Ishikawa (cell line): ENCODE measurements around the gene POC1B.

Source experiments
- CREB1 ChIP-seq: IDR thresholded peaks from 2 replicates; pipeline ENCODE4 v1.6.1; 2012; ENCODE audit warnings: low read depth
- EGR1 ChIP-seq: IDR thresholded peaks from 2 replicates; pipeline ENCODE4 v1.6.1; 2012
- EP300 ChIP-seq: IDR thresholded peaks from 2 replicates; pipeline ENCODE4 v1.6.1; 2012; ENCODE audit warnings: borderline replicate concordance
- TAF1 ChIP-seq: IDR thresholded peaks from 2 replicates; pipeline ENCODE4 v1.6.1; 2012; ENCODE audit warnings: low read depth, mild to moderate bottlenecking
- TCF12 ChIP-seq: IDR thresholded peaks from 2 replicates; pipeline ENCODE4 v1.6.1; 2012; ENCODE audit warnings: low read depth
- TEAD4 ChIP-seq: IDR thresholded peaks from 2 replicates; pipeline ENCODE4 v1.6.1; 2012
- YY1 ChIP-seq: IDR thresholded peaks from 2 replicates; pipeline ENCODE4 v1.6.1; 2012; ENCODE audit warnings: low read depth
- ZBTB7A ChIP-seq: IDR thresholded peaks from 2 replicates; pipeline ENCODE4 v1.6.1; 2012; ENCODE audit warnings: low read depth
- TF ChIP-seq, protein P1 (sequence below): IDR thresholded peaks from 2 replicates; pipeline ENCODE4 v1.6.1; 2012; ENCODE audit warnings: low read depth, mild to moderate bottlenecking
- TF ChIP-seq, protein P2 (sequence below): IDR thresholded peaks from 2 replicates; pipeline ENCODE4 v1.6.1; 2012
- TF ChIP-seq, protein P3 (sequence below): IDR thresholded peaks from 2 replicates; pipeline ENCODE4 v1.6.1; 2012

DNA sequence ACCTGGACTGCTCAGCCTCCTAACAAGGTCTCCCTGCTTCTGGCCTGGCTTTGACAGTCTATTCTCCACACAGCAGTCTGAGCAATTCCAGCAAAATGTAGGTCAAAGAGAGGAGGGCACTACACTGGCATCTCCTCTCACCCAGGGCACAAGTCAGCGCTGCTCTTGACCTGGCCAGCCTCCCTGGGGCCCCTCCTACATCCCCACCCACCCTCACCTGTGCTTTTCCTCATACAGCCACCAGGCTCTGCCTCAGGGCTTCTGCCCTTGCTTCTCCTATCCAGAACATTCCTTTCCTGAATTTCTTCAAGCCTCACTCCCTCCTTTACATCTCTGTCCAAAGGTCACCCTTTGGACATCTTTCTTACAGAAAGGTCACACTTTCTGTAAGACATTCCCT lies 34.9 kb downstream of the POC1B start:
- TF ChIP-seq EGR1 (no peak), TEAD4 (no peak), CREB1 (no peak), YY1 (no peak), ZBTB7A (no peak), TAF1 (no peak), TCF12 (no peak), EP300 (no peak)
- TF ChIP-seq, protein P1, sequence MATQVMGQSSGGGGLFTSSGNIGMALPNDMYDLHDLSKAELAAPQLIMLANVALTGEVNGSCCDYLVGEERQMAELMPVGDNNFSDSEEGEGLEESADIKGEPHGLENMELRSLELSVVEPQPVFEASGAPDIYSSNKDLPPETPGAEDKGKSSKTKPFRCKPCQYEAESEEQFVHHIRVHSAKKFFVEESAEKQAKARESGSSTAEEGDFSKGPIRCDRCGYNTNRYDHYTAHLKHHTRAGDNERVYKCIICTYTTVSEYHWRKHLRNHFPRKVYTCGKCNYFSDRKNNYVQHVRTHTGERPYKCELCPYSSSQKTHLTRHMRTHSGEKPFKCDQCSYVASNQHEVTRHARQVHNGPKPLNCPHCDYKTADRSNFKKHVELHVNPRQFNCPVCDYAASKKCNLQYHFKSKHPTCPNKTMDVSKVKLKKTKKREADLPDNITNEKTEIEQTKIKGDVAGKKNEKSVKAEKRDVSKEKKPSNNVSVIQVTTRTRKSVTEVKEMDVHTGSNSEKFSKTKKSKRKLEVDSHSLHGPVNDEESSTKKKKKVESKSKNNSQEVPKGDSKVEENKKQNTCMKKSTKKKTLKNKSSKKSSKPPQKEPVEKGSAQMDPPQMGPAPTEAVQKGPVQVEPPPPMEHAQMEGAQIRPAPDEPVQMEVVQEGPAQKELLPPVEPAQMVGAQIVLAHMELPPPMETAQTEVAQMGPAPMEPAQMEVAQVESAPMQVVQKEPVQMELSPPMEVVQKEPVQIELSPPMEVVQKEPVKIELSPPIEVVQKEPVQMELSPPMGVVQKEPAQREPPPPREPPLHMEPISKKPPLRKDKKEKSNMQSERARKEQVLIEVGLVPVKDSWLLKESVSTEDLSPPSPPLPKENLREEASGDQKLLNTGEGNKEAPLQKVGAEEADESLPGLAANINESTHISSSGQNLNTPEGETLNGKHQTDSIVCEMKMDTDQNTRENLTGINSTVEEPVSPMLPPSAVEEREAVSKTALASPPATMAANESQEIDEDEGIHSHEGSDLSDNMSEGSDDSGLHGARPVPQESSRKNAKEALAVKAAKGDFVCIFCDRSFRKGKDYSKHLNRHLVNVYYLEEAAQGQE, result no peak
- TF ChIP-seq, protein P2, sequence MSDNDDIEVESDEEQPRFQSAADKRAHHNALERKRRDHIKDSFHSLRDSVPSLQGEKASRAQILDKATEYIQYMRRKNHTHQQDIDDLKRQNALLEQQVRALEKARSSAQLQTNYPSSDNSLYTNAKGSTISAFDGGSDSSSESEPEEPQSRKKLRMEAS, result no peak
- TF ChIP-seq, protein P3, sequence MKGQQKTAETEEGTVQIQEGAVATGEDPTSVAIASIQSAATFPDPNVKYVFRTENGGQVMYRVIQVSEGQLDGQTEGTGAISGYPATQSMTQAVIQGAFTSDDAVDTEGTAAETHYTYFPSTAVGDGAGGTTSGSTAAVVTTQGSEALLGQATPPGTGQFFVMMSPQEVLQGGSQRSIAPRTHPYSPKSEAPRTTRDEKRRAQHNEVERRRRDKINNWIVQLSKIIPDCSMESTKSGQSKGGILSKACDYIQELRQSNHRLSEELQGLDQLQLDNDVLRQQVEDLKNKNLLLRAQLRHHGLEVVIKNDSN, result no peak
